ENCODE measurements around the gene SFXN5.

- TF ChIP-seq CTCF (IDR thresholded peaks at IDR 0.05) (no peak), POLR2A (IDR thresholded peaks at IDR 0.05) (no peak), POLR2AphosphoS5 (IDR thresholded peaks at IDR 0.05) (no peak)
These were observed 62.8 kb downstream of the SFXN5 start for GRCh38 chr2:73008766-73009135.

Measured in prostate gland (tissue), 2 donors.